ENCODE results near the gene PPP6R3. TPM values are rescaled to one million over a fixed set of nuclear protein-coding genes. Genes with fewer than 3 reads are reported as not detected.

PPP6R3 gene
- total and polyA plus RNA-seq, 2 of the 13 experiments (the other 11 are each of a cell fraction or from before 2014, with no cell fraction given): 41.2 to 83.4 TPM

- Histone ChIP-seq H3K4me3 (replicated peaks in 1 of 3; ENCODE audit: insufficient read depth in 1 of 3, low read depth in 2 of 3, low read length in 3 of 3) (no peak overlapping the region), H2AFZ (ENCODE audit: low read length) (no peak overlapping the region), H3K9me3 (ENCODE audit: low read length) (no peaks in the 10 kb centered on the region), H3K79me2 (ENCODE audit: insufficient read depth, low read length) (peaks cover 52% of the 10 kb centered on the region), H3K9ac (ENCODE audit: insufficient read depth, low read depth, low read length) (no peak overlapping the region), H3K27ac (ENCODE audit: extremely low read length, insufficient read depth, low read length) (no peak overlapping the region), H3K4me2 (ENCODE audit: low read depth, low read length) (no peak overlapping the region), H3K4me1 (ENCODE audit: insufficient read depth, low read length) (peaks cover 17% of the 10 kb centered on the region), H3K36me3 (replicated peaks in 1 of 2; ENCODE audit: control insufficient read depth in 1 of 2, insufficient read depth in 2 of 2, low read length in 2 of 2) (peaks cover 16 to 62% of the 10 kb centered on the region in 2 experiments), H3K27me3 (ENCODE audit: control insufficient read depth in 1 of 2, insufficient read depth in 2 of 2, low read length in 2 of 2) (no peaks in the 10 kb centered on the region), H4K20me1 (ENCODE audit: insufficient read depth, low read length) (peaks cover 6% of the 10 kb centered on the region; the same call in 1 of the 2 replicates)
- ChIA-PET CTCF (ENCODE audit: low intra/inter-chr PET ratio, low total read pairs) (no interaction called here), POLR2A (no interaction called here)
- intact Hi-C loops (cut with micrococcal nuclease; ENCODE audit: unreplicated experiment) (no loop called here), in situ Hi-C loops (cut with HindIII; ENCODE audit: extremely low pct_ligation_motif_present, low pct_unique_long_range_greater_than_20kb) (no loop called here)
- ATAC-seq (no peak), FAIRE-seq (no peak), DNase-seq (ENCODE audit: low spot score) (no peak)
- WGBS (ENCODE audit: low lambda C conversion rate): 91% methylated on average over 6 of the region's 6 CpGs
- TF ChIP-seq ZGPAT (CRISPR knock-in tag; IDR thresholded peaks at IDR 0.05): no peak
- no peak for TF ChIP-seq ZNF687 (CRISPR knock-in tag; IDR thresholded peaks at IDR 0.05)
- TF ChIP-seq ZNF883 (CRISPR knock-in tag; IDR thresholded peaks at IDR 0.05; ENCODE audit: not compliant biosample characterization): no peak
- TF ChIP-seq RBFOX2 (IDR thresholded peaks at IDR 0.05; ENCODE audit: low read depth, low read length): no peak
- no peak for TF ChIP-seq BHLHE40 (IDR thresholded peaks at IDR 0.05; ENCODE audit: low read length)
- TF ChIP-seq ZBTB34 (CRISPR knock-in tag; IDR thresholded peaks at IDR 0.05): no peak
- no peak for TF ChIP-seq ZKSCAN1 (IDR thresholded peaks at IDR 0.05; ENCODE audit: low read length)
- no peak for TF ChIP-seq CBX1 (IDR thresholded peaks at IDR 0.05; ENCODE audit: low read depth)
- TF ChIP-seq HDAC1 (CRISPR knock-in tag; IDR thresholded peaks at IDR 0.05): no peak
- no peak for TF ChIP-seq DDIT3 (CRISPR knock-in tag; IDR thresholded peaks at IDR 0.05)
- no TSS peak for BruUV-seq (replicated peaks)
Observed at GRCh38 chr11:68538025-68538424, 77.5 kb downstream of the PPP6R3 start.
